Measurements from ENCODE around the gene ARHGEF40.

The ARHGEF40 gene

DNA sequence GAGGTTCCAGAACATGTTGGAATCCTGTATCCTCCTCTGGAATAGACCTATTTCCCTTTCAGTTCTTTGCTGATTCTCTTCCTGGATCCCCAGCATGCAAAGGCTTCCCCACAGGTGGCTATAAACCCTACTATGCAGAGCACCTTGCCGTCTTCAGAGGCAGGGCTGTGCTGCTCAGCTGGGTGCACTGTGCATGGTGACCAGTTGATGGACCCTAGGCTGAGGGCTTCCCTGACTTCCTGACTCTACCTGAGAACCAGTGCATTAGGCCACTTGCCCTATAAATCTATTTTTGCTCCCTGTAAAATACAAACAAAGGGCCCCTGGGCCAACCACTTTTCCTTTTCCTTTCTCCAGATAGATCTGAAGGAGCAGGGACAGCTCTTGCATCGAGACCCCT is 14.3 kb downstream of the ARHGEF40 start:
- no peak for ATAC-seq

DNA sequence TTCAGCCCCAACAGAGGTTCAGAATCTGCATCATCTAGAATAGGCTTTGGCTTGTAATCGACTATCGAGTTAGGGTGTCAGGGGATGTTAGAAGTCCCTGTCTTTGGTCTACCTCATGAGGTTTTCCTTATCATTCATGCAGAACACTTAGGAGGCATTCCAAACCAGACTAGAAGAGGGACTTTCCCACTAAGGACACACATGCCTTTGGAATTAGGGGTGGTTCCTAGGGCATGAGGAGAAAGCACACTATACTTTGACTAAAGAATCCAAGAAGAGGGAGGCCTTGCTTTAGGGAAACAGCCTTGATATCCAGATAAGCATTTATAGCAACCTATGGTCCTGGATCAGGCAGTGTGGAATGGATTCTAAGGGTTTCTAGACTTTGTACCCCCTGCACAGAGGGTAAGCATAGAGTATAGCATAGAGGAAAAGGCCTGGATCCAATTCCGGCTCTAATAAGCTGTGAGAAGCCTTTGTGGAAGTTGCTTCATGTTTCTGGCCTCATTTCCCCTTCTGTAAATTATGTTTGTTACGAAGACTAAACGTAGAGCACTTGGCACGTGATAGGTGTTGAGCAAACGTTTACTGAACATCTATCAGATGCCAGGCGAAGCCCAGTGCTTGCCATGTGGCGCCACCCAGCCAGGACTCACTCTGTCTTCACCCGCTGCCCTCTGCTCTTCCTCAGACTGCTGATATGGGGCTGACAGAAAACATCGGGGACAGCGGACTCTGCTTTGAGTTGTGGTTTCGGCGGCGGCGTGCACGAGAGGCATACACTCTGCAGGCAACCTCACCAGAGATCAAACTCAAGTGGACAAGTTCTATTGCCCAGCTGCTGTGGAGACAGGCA is 15.1 kb downstream of the ARHGEF40 start:
- no peak for ATAC-seq

DNA sequence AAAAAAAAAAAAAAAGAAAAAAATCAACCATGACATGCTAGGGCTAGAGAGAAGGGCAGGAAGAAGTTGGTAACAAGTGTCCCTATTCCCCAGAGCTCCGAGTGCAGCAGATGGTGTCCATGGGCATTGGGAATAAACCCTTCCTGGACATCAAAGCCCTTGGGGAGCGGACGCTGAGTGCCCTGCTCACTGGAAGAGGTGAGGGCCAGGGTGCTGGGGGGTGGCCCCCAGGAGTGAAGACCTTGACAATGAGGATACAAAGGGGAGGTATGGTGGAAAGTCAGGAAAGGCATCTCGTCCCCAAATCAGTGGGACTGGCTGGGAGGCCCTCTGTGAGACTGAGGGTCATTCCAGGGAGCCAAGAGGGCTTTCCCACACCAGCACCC is 16.8 kb downstream of the ARHGEF40 start:
- ATAC-seq, result no peak

DNA sequence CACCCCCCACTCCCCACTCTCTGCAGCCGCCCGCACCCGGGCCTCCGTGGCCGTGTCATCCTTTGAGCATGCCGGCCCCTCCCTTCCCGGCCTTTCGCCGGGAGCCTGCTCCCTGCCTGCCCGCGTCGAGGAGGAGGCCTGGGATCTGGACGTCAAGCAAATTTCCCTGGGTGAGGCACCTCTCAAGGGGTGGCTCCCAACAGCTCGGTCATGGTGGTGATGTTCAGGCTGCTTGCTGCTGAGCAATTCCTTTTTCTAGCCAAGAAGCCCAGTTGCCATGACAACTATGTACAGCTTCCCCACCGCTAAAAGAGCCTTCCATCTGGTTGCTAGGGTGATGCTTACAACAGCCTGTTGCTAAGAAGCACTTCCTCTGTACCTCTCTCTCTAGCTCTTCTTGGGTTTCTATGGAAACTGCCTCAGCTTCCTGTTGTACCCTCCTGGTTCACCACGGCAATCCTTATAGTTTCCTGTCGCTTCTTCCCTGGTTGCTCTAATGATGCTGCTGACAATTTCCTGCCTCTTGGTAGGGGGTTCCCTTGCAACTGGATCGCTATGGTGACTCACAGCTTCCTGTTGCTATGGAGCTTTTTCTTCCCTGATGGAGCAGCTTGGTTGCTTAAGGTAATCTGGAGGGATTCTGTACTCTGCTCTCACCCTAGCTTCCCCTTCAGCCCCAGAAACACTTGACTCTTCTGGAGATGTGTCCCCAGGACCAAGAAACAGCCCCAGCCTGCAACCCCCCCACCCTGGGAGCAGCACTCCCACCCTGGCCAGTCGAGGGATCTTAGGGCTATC is 17.4 kb downstream of the ARHGEF40 start:
- ATAC-seq, result peak; percentile 71 to 79

DNA sequence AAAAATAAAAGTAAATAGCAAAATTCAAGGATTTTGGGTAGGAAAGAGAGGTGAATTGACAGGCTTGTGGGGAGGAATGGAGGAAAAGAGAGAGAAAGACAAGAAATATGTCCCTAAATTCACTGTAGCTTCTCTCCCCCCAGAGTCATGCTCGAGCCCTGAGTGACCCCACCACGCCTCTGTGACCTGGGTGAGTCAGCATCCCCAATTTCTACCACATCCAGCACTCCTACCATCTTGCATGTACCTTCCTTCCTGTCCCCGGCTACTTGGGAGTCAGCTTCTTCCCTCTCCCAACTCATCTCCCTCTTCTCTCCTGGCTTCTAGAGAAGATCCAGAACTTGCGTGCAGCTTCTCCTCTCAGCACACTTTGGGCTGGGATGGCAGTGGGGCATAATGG is 18.6 kb downstream of the ARHGEF40 start:
- no peak for ATAC-seq

DNA sequence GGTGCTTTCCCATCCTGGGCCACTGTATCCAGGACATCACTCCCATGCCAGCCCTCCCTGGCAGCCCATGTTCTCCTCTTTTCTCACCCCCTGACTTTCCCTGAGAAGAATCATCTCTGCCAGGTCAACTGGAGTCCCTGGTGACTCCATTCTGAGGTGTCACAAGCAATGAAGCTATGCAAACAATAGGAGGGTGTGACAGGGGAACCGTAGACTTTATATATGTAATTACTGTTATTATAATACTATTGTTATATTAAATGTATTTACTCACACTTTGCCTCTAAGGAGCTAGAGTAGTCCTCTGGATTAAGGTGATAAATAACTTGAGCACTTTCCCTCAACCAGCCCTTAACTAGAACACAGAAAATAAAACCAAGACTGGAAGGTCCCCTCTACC is 19.2 kb downstream of the ARHGEF40 start:
- no peak for ATAC-seq

DNA sequence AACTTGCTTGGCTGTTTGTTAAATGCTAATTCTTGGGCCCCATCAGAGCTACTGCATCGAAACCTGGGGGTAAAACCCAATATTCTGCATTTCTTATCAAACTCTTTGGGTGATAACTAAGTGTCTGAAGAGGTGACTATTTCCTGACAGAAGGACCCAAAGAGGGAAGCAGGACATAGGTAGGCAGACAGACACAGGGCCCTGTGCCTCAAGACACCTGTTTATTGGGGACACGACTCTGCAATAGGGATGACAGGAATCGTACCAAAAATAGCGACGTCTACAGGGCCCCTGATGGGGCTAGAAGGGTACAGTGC is 19.7 kb downstream of the ARHGEF40 start:
- ATAC-seq, result no peak

DNA sequence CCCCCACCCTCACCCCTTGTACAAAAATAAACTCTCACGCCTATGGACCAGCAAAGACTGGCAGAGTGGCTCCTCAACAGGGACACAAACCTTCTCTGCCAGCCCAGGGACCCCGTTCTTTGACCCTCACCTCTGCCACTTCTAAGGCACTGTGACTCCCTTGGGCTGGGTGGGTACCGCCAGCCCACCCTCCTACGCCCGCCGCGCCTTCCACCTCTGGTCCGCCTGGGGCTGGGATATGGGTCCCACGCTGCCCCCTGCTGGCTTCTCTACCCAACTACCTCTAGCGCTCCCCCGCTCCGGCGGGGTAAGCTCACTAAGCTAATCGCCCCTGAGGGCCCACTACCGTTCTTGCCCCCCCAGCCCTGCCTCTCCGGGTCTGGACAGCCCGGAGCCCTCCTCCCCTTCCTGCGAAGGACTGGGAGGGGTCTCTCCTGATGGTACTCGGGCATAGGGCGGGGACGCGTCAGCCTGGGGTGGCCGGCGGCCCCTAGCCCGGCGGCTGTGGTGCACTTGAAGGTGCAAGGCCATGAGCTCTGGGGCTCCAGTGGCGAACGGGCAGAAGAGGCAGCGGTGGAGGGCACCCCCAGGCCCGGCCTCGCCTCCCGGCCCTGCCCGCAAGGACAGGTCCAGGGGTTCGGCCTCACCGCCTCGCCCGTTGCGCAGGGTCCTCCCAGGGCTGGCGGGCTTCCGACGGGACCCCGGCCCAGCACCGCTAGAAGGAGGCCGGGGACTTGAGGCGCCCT is 20.3 kb downstream of the ARHGEF40 start:
- no peak for ATAC-seq

DNA sequence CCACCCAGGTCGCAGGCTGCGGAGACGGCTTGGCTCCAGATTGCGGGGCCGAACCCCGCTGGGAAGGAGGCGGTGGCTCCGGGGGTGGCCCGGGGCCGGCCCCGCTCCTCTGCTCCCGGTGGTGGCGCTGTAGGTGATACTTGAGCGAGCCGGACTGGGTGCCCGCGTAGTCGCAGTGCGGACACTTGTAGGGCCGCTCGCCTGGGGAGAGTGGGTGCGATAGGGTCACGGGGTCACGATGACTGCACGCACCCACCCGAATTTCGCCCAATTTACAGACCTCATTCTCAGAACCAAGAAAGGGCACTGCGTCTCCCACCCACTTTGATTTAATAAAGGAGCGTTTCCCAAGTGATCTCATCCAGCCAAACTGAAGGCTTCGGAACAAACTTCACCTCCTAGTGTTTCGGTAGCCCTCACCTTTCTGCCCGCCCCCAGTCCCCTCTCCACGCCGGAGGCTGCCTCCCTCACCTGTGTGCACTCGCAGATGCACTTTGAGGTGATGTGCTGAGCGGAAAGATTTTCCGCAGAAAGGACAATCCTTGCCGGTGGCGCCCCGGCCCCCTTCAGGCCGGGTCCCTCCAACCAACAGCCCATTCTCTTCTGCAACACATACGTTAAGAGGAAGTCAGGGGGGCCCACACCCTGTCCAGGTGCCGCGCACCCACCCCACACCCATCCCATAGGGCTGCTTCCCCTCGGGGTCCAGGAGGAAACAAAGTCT is 21.0 kb downstream of the ARHGEF40 start:
- no peak for ATAC-seq

DNA sequence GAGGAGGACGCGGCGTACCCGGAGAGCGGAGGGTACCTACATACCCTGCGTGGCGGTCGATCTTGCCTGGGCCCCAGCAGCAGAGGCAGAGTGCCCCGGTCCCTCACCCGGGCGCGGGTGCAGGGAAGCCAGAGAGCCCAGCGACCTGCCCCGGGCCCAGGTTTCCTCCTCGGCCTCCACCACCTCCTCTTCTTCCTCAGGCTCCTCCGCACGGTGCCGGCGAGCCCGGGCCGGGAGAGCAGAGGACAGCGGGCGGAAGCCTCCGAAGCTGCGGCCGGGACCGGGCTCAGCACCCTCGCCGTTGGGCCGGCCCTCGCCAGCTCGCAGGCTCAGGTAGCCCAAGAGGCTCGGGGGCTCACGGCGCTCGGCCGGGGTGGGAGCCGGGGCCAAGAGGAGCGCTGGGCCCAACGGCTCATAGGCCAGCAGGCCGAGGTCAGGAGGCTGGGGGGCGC is 21.7 kb downstream of the ARHGEF40 start:
- no peak for ATAC-seq

DNA sequence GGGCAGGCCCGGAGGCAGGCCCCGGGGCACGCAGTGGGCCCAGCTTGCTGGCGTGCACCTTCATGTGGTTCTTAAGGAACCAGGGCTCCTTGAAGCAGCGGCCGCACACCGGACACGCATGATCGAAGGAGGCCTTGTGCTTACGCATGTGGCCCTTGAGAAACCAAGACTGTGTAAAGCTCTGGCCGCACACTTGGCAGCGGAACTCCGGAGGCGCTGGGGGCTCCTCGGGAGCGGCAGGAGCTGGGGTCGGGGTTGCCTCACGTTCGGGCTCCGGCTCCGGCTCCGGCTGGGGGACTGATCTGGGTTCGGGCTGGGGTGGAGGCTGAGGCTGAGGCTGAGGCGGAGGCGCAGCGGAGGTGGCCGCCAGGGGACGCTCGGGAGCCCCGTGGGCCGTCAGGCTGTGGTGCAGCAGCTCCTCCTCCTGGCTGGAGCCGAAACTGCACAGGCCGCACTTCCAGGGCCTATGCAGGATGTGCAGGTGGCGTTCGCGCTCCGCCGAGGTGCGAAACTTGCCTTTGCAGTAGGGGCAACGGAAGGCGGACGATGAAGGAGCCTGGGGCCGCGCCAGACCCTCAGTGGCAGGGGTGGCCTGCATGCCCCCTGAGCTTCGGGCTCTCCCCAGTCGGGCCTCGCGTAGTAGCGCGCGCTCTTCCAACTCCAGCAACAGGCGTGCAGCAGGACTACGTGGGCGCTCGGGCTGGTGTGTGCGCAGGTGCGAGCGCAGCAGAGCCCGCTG is 22.3 kb downstream of the ARHGEF40 start:
- peak; percentile 91 to 95 for ATAC-seq

DNA sequence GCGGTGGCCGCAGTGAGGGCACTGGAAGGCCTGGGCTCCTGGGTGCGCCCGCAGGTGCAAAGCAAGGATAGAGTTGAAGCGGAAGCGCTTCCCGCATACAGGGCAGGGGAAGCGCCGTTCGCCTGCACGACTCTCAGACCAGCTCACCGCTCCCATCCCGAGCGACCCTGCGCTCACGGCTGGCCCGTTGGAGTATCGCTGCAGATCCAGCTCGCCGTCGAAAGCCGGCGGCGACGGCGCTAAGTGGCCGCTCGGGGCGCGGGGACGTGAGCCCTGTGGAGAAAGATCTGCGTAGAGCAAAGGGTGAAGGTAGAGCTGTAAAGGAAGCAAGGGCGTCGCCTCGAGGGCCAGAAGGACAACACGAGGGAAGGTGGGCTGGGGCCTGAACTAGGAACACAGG is 22.9 kb downstream of the ARHGEF40 start:
- ATAC-seq, result no peak

DNA sequence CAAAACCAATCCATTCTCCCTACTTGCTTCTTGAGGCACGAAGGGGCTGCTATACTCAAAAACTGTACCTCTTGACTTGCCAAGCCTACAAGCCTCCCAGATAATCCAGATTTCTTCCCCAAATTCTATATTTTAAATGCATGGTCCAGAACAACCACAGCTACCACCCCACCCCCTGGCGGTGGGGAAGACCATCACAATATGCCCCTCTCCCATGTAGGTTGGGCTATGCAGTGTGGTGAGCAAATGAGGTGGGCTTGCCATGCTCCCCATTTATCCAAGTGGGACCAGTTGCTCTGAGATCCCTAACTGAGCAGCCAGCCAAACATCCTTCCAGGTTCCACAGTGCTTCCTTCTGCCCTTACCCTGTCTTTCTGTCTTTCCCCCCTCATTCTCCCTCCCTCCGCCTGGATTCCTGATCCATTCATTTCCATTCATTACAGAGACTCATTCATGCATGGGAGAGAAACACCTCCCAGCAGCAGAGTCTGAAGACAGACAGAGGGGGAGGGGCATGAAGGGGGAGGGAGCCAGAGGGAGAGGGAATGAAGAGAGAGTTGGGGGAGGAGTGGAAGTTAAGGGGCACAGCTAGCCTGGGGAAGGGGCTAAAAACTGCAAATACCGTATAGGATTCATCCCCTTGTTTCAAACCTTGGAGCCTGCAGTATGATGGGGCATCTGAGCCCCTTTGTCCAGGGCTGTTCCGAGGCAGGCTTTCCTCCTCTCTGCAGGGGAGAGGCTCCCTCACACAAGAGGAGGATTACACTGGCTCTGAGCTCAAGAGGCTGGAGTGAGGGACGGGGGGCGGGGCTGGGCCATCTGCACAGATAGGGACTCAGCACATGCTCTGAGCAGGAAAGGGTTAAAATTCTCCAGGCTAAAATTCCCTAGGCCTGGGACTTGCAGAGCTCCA is 23.9 kb downstream of the ARHGEF40 start:
- ATAC-seq, result no peak

DNA sequence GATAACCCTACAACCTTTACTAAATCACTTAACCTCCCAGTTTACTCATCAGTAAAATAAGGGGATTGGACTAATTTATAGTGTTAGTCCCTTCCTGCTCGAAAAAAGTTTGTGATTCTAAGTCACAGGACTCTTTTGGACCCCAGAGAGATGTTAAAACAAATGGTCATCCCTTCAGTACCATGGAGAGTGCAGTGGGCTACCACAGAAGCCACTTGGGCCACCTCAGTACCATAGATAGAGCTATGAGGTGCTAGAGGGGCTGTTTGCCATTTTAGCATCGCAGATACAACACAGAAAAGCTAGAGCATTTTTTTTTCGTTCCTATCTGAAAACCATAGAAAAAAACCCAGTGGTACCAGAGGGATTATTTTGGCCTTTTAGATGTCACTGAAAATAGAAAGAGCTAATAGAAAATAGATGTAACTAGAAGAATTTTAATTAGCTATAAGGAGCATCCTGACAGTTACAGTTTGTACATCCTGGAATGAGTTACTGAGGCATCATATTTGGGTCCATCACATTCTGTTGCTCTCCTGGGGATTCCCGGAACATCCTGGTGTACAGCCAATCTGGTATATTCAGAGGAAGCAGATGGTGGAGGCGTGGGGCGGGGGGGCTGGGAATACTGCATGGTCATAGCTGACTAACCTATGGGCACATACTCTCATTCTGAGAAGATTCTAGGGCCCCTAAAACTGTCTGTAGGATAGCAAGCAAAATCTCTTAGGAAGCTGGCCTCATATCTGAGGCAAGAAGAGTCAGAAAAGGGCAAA is 25.5 kb downstream of the ARHGEF40 start:
- ATAC-seq, result no peak

DNA sequence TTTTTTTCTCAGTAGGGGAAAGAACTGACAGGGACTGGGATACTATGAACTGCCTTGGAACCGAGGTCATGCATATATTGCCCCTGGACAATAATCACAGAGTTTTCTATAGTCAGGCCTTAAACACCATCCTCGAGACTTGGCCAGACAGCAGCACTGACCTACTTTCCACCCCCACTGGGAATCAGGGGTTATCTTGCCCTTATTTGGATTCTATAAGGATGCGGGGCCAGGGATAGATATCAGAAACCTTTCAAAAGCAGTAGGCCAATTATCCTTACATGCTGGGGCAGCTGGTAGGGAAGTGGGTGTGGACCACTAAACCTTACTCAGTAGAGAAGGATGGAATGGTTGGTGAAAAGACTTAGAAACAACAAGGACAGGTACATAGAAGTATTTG is 26.3 kb downstream of the ARHGEF40 start:
- no peak for ATAC-seq

DNA sequence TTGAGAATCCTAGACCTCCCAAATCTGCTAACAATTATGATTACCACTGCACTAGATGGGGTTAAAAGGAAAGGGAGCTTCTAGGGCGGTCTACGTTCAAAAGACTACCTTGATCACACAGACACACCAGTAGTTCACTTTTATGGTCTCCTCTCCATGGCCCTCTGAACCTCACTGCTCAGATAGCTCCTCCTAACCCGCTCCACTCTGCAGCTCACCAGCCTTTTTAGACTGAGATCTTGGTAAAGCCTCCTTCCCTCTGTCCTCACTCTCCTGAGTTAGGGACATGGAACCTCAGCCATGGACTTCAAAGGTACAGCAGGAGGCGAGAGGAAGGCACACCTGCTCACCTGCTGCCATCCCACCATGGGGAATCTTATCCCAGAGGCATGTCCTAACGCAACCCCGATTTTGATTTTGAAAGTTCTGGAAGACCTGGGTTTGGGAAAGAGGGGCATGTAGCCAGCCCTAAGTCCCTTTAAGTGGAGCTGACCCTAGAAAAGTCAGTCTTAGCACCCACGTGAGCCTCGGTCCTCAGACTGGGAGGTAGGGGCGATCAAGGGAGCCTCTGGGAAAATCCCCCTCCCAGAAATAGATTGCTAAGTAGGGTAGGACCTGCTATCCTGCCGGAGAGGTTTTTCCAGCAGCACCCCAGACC is 27.0 kb downstream of the ARHGEF40 start:
- ATAC-seq, result no peak

DNA sequence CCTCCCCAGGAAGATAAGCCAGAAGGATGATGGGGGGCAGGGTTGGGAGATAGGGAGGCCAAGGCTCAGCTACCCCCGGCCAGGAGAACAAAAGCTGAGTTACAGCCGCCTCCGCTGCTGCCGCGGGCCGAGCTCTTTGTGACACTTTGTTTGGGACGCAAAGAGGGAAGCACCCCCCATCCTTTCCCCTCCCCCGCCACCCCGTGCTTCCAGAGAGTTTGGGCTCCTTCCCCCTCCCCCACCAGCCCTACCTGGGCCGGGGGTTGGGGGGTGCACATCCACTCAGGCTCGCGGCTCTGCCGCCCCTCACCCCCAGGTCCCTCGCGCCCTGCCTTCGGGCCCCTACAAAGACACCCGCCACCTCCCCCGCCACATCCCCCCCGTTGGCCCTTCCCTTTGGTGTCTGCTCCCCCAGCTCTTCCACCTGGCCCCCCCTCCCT is 27.6 kb downstream of the ARHGEF40 start:
- ATAC-seq, result no peak

DNA sequence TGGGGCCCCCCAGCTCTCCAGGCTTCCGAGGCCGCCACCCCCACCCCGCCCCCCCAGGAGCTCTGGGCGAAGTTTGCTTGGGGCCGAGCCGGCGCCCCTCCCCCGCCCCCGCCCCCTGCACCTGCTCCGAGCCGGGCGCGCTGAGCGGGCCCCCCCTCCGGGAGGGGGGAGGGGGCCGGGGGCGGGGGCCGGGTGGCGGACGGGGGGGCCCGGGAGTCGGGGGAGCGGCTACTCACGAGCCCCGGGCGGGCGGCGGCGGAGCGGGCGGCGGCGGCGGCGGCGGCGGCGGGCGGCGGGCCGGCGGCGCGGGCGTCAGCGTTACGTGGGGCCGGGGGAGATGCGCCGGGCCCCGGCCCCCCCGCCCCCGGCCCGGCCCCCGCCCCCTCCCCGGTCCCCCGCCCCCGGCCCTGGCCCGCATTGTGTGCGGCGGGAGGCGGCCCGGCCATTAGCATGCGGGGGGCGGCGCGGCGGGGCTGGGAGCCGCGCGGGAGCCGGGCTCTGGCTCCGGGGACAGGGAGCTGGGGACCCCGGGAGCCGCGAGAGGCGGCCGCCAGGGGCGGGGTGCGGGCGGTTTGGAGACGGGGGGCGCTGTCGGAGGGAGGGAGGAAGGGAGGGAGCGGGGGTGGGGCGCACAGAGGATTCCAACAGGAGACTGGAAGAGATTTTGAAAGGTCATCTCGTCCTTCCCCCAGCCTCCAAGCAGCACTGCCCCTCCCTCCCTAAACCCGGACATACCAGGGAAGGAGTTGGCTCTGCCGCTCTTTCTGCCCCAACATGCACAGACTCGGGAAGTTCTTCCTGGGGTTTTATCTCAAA is 28.2 kb downstream of the ARHGEF40 start, which contains the start of gene ZNF219:
Gene ZNF219 (minus strand): TSS at position 580 of the 816 bp plus-strand sequence. CDS start 5,064 bp downstream, outside the sequence.
- ATAC-seq, result peak; percentile 39 to 48
